ENCODE measurements around the gene TMEM154. TPM values are rescaled to one million over a fixed set of nuclear protein-coding genes. Genes with fewer than 3 reads are reported as not detected.

The TMEM154 gene
- total RNA-seq, 2 experiments from 2014 or later = 13.6 to 16.7 TPM

GRCh38 chr4:152573861-152574260 lies 105.9 kb downstream of the TMEM154 start:
- Mint-ChIP-seq H3K27me3 (no peaks in the 10 kb centered on the region), H3K4me3 (no peak overlapping the region), H3K27ac (no peak overlapping the region), H3K4me1 (ENCODE audit: low read depth) (no peaks in the 10 kb centered on the region), H3K9me3 (no peaks in the 10 kb centered on the region), H3K36me3 (ENCODE audit: low read depth) (no peaks in the 10 kb centered on the region)
- intact Hi-C loops (cut with DNase I, micrococcal nuclease) = no loop called here
- Histone ChIP-seq H3K36me3 (ENCODE audit: insufficient read depth, low read length) (no peaks in the 10 kb centered on the region), H3K9me3 (ENCODE audit: control insufficient read depth in 1 of 2, insufficient read depth in 1 of 2, low read length in 2 of 2) (no peaks in the 10 kb centered on the region), H3K4me3 (ENCODE audit: low read length) (no peak overlapping the region), H3K27me3 (ENCODE audit: control insufficient read depth in 1 of 2, insufficient read depth in 2 of 2, low read length in 2 of 2) (no peaks in the 10 kb centered on the region), H3K4me1 (ENCODE audit: insufficient read depth, low read length) (no peaks in the 10 kb centered on the region), H3K27ac (ENCODE audit: low read depth in 1 of 2, low read length in 2 of 2) (no peak overlapping the region)
- no peak for TF ChIP-seq CTCF (IDR thresholded peaks at IDR 0.05)
- ChIA-PET POLR2A (no interaction called here), CTCF (interaction anchor here (1.1 kb wide), 1 partner anchor 73 kb away, joined by 3 read pairs; no protein-coding TSS in a partner anchor)
- ATAC-seq (ENCODE audit: poor library complexity) = no peak
- DNase-seq = no peak

GRCh38 chr4:152572417-152573086 lies 107.2 kb downstream of the TMEM154 start:
- no peaks in the 10 kb centered on the region for H3K4me1 ChIP-seq (ENCODE audit: insufficient read depth, low read length)
- H3K4me3 ChIP-seq (ENCODE audit: low read length) = no peak overlapping the region
- ChIA-PET POLR2A (no interaction called here), CTCF (interaction anchor here (1.1 kb wide), 1 partner anchor 72 kb away, joined by 3 read pairs; no protein-coding TSS in a partner anchor)
- H3K27ac ChIP-seq (ENCODE audit: low read depth in 1 of 2, low read length in 2 of 2) = no peak overlapping the region
- Mint-ChIP-seq H3K36me3 (ENCODE audit: low read depth) (no peaks in the 10 kb centered on the region), H3K4me1 (ENCODE audit: low read depth) (no peaks in the 10 kb centered on the region), H3K27me3 (no peaks in the 10 kb centered on the region), H3K9me3 (no peaks in the 10 kb centered on the region), H3K27ac (no peak overlapping the region), H3K4me3 (no peak overlapping the region)
- no peak for DNase-seq
- no peaks in the 10 kb centered on the region for H3K36me3 ChIP-seq (ENCODE audit: insufficient read depth, low read length)
- H3K27me3 ChIP-seq (ENCODE audit: control insufficient read depth in 1 of 2, insufficient read depth in 2 of 2, low read length in 2 of 2) = no peaks in the 10 kb centered on the region
- no peak for TF ChIP-seq CTCF (IDR thresholded peaks at IDR 0.05)
- intact Hi-C loops (cut with DNase I, micrococcal nuclease) = no loop called here
- ATAC-seq (ENCODE audit: poor library complexity) = no peak
- H3K9me3 ChIP-seq (ENCODE audit: control insufficient read depth in 1 of 2, insufficient read depth in 1 of 2, low read length in 2 of 2) = no peaks in the 10 kb centered on the region

GRCh38 chr4:152571770-152572169 lies 108.0 kb downstream of the TMEM154 start:
- POLR2A ChIA-PET = no interaction called here
- H3K27ac ChIP-seq (ENCODE audit: low read depth in 1 of 2, low read length in 2 of 2) = no peak overlapping the region
- DNase-seq = no peak
- Mint-ChIP-seq H3K36me3 (ENCODE audit: low read depth) (no peaks in the 10 kb centered on the region), H3K4me1 (ENCODE audit: low read depth) (no peaks in the 10 kb centered on the region), H3K9me3 (no peaks in the 10 kb centered on the region), H3K4me3 (no peak overlapping the region), H3K27ac (no peak overlapping the region), H3K27me3 (no peaks in the 10 kb centered on the region)
- H3K36me3 ChIP-seq (ENCODE audit: insufficient read depth, low read length) = no peaks in the 10 kb centered on the region
- TF ChIP-seq CTCF (IDR thresholded peaks at IDR 0.05) = no peak
- no peaks in the 10 kb centered on the region for H3K27me3 ChIP-seq (ENCODE audit: control insufficient read depth in 1 of 2, insufficient read depth in 2 of 2, low read length in 2 of 2)
- no peaks in the 10 kb centered on the region for H3K9me3 ChIP-seq (ENCODE audit: control insufficient read depth in 1 of 2, insufficient read depth in 1 of 2, low read length in 2 of 2)
- no peaks in the 10 kb centered on the region for H3K4me1 ChIP-seq (ENCODE audit: insufficient read depth, low read length)
- intact Hi-C loops (cut with DNase I, micrococcal nuclease) = no loop called here
- no peak overlapping the region for H3K4me3 ChIP-seq (ENCODE audit: low read length)
- CTCF ChIA-PET = no interaction called here
- no peak for ATAC-seq (ENCODE audit: poor library complexity)
